GM12878 (cell line): ENCODE measurements around the gene EXD3. TPM values are rescaled to one million over a fixed set of nuclear protein-coding genes. Genes with fewer than 3 reads are reported as not detected.
A peak's percentile ranks its signal among the peaks of the same experiment; 100 is the strongest.

Experiments
- CBFB ChIP-seq: IDR thresholded peaks from 2 replicates; pipeline ENCODE4 v1.6.1; 2016; ENCODE audit warnings: antibody characterized with exemption, low read depth
- CREB1 ChIP-seq: IDR thresholded peaks from 2 replicates; pipeline ENCODE4 v1.6.1; 2012; ENCODE audit warnings: low read depth, mild to moderate bottlenecking, inconsistent platforms
- DPF2 ChIP-seq: fragments of 450-650 bp; IDR thresholded peaks from 2 replicates; pipeline ENCODE4 v1.6.1; 2017; ENCODE audit warnings: mild to moderate bottlenecking
- ESRRA ChIP-seq: IDR thresholded peaks from 2 replicates; pipeline ENCODE4 v1.6.1; 2012; ENCODE audit warnings: mild to moderate bottlenecking, low read length, improper control_type of control experiment
- GATAD2B ChIP-seq: fragments of 450-650 bp; conservative IDR thresholded peaks from 2 replicates; pipeline ENCODE4 v1.6.1; 2017; ENCODE audit warnings: low read depth, mild to moderate bottlenecking, moderate library complexity
- IRF4 ChIP-seq: IDR thresholded peaks from 2 replicates; pipeline ENCODE4 v1.6.1; 2011; ENCODE audit warnings: low read depth, low read length
- JUNB ChIP-seq: IDR thresholded peaks from 2 replicates; pipeline ENCODE4 v1.6.1; 2016; ENCODE audit warnings: antibody characterized with exemption, mild to moderate bottlenecking
- NBN ChIP-seq: fragments of 450-650 bp; IDR thresholded peaks from 2 replicates; pipeline ENCODE4 v1.6.1; 2016
- NR2F1 ChIP-seq: fragments of 450-650 bp; conservative IDR thresholded peaks from 2 replicates; pipeline ENCODE4 v1.6.1; 2017; ENCODE audit warnings: mild to moderate bottlenecking
- RELB ChIP-seq: fragments of 450-650 bp; IDR thresholded peaks from 2 replicates; pipeline ENCODE4 v1.6.1; 2017; ENCODE audit warnings: low read depth, mild to moderate bottlenecking, moderate library complexity
- RUNX3 ChIP-seq: IDR thresholded peaks from 2 replicates; pipeline ENCODE4 v1.6.1; 2012; ENCODE audit warnings: low read length, inconsistent platforms
- TBL1XR1 ChIP-seq: IDR thresholded peaks from 2 replicates; pipeline ENCODE4 v1.6.1; 2012; ENCODE audit warnings: low read depth, low read length, improper control_type of control experiment
- YBX1 ChIP-seq: fragments of 450-650 bp; IDR thresholded peaks from 2 replicates; pipeline ENCODE4 v1.6.1; 2016; ENCODE audit warnings: antibody characterized with exemption
- YY1 ChIP-seq: IDR thresholded peaks from 2 replicates; pipeline ENCODE4 v1.6.1; 2011; ENCODE audit warnings: low read depth, mild to moderate bottlenecking, low read length
- polyA plus RNA-seq, 11 experiments: library from polyadenylated mRNA; depleted of rRNA in 4 of 11; unstranded in 6 of 11; stranded (reverse) in 5 of 11; fragments of >200 nt; fragmentation: Nextera tagmentation in 4 of 11; fragmentation: Illumina TruSeq in 1 of 11; extraction: Ambion mirVana in 4 of 11; extraction: Trizol in 1 of 11; gene quantifications; 1 replicate in 1 of 11; 2 replicates in 10 of 11; pipeline versions ENCODE4 v1.2.1 to v1.2.3, GENCODE V29; 2011 to 2016; ENCODE audit warnings: inconsistent platforms in 2 of 11, missing spikeins in 2 of 11, low read depth in 1 of 11
- total RNA-seq, 4 experiments: library from RNA; depleted of rRNA in 3 of 4; stranded (reverse); fragments of >200 nt in 3 of 4; fragmentation: Illumina TruSeq in 1 of 4; extraction: Trizol in 1 of 4; gene quantifications; 2 replicates each; pipeline versions ENCODE4 v1.2.1 to v1.2.3, GENCODE V29; 2013 to 2021
- TF ChIP-seq, protein P1 (sequence below): fragments of 450-650 bp; formaldehyde crosslinking; IDR thresholded peaks from 2 replicates; pipeline ENCODE4 v1.4.0; 2022; ENCODE audit warnings: mild to moderate bottlenecking, moderate library complexity
- TF ChIP-seq, protein P2 (sequence below): fragments of 450-650 bp; IDR thresholded peaks from 2 replicates; pipeline ENCODE4 v1.6.1; 2017; ENCODE audit warnings: antibody characterized with exemption, mild to moderate bottlenecking, moderate library complexity
- TF ChIP-seq, protein P3 (sequence below): fragments of 450-650 bp; IDR thresholded peaks from 2 replicates; pipeline ENCODE4 v1.6.1; 2016; ENCODE audit warnings: mild to moderate bottlenecking
- TF ChIP-seq, protein P4 (sequence below): IDR thresholded peaks from 2 replicates; pipeline ENCODE4 v1.6.1; 2012; ENCODE audit warnings: low read depth, low read length, improper control_type of control experiment
- TF ChIP-seq, protein P5 (sequence below): fragments of 450-650 bp; IDR thresholded peaks from 2 replicates; pipeline ENCODE4 v1.6.1; 2016; ENCODE audit warnings: mild to moderate bottlenecking

The EXD3 gene
- total and polyA plus RNA-seq, 10 of the 15 experiments (the other 5 are each of a cell fraction or from before 2014, with no cell fraction given): 0.21 to 7.1 (median 3.6) TPM

- TF ChIP-seq IRF4 (0 out of 2 replicates have a peak, but pooled peaks have one; percentile 38), CREB1 (no peak), JUNB (0 out of 2 replicates have a peak, but pooled peaks have one; percentile 16), GATAD2B (peak; percentile 84), YY1 (0 out of 2 replicates have a peak, but pooled peaks have one; percentile 8), RUNX3 (peak; percentile 96), NR2F1 (peak; percentile 78), YBX1 (no peak), DPF2 (peak; percentile 89), ESRRA (no peak), TBL1XR1 (peak; percentile 39; the same call in 1 of the 2 replicates), NBN (0 out of 2 replicates have a peak, but pooled peaks have one; percentile 27), CBFB (peak; percentile 86), RELB (peak; percentile 48; the same call in 1 of the 2 replicates)
- TF ChIP-seq, protein P1, sequence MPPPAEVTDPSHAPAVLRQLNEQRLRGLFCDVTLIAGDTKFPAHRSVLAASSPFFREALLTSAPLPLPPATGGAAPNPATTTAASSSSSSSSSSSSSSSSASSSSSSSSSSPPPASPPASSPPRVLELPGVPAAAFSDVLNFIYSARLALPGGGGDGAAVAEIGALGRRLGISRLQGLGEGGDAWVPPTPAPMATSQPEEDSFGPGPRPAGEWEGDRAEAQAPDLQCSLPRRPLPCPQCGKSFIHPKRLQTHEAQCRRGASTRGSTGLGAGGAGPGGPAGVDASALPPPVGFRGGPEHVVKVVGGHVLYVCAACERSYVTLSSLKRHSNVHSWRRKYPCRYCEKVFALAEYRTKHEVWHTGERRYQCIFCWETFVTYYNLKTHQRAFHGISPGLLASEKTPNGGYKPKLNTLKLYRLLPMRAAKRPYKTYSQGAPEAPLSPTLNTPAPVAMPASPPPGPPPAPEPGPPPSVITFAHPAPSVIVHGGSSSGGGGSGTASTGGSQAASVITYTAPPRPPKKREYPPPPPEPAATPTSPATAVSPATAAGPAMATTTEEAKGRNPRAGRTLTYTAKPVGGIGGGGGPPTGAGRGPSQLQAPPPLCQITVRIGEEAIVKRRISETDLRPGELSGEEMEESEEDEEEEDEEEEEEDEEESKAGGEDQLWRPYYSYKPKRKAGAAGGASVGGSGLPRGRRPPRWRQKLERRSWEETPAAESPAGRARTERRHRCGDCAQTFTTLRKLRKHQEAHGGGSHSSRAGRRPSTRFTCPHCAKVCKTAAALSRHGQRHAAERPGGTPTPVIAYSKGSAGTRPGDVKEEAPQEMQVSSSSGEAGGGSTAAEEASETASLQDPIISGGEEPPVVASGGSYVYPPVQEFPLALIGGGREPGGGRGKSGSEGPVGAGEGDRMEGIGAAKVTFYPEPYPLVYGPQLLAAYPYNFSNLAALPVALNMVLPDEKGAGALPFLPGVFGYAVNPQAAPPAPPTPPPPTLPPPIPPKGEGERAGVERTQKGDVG (CRISPR knock-in tag): no peak
- TF ChIP-seq, protein P2, sequence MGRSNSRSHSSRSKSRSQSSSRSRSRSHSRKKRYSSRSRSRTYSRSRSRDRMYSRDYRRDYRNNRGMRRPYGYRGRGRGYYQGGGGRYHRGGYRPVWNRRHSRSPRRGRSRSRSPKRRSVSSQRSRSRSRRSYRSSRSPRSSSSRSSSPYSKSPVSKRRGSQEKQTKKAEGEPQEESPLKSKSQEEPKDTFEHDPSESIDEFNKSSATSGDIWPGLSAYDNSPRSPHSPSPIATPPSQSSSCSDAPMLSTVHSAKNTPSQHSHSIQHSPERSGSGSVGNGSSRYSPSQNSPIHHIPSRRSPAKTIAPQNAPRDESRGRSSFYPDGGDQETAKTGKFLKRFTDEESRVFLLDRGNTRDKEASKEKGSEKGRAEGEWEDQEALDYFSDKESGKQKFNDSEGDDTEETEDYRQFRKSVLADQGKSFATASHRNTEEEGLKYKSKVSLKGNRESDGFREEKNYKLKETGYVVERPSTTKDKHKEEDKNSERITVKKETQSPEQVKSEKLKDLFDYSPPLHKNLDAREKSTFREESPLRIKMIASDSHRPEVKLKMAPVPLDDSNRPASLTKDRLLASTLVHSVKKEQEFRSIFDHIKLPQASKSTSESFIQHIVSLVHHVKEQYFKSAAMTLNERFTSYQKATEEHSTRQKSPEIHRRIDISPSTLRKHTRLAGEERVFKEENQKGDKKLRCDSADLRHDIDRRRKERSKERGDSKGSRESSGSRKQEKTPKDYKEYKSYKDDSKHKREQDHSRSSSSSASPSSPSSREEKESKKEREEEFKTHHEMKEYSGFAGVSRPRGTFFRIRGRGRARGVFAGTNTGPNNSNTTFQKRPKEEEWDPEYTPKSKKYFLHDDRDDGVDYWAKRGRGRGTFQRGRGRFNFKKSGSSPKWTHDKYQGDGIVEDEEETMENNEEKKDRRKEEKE: no peak
- TF ChIP-seq, protein P3, sequence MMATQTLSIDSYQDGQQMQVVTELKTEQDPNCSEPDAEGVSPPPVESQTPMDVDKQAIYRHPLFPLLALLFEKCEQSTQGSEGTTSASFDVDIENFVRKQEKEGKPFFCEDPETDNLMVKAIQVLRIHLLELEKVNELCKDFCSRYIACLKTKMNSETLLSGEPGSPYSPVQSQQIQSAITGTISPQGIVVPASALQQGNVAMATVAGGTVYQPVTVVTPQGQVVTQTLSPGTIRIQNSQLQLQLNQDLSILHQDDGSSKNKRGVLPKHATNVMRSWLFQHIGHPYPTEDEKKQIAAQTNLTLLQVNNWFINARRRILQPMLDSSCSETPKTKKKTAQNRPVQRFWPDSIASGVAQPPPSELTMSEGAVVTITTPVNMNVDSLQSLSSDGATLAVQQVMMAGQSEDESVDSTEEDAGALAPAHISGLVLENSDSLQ: no peak
- TF ChIP-seq, protein P4, sequence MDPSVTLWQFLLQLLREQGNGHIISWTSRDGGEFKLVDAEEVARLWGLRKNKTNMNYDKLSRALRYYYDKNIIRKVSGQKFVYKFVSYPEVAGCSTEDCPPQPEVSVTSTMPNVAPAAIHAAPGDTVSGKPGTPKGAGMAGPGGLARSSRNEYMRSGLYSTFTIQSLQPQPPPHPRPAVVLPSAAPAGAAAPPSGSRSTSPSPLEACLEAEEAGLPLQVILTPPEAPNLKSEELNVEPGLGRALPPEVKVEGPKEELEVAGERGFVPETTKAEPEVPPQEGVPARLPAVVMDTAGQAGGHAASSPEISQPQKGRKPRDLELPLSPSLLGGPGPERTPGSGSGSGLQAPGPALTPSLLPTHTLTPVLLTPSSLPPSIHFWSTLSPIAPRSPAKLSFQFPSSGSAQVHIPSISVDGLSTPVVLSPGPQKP: 0 out of 2 replicates have a peak, but pooled peaks have one; percentile 11
- TF ChIP-seq, protein P5, sequence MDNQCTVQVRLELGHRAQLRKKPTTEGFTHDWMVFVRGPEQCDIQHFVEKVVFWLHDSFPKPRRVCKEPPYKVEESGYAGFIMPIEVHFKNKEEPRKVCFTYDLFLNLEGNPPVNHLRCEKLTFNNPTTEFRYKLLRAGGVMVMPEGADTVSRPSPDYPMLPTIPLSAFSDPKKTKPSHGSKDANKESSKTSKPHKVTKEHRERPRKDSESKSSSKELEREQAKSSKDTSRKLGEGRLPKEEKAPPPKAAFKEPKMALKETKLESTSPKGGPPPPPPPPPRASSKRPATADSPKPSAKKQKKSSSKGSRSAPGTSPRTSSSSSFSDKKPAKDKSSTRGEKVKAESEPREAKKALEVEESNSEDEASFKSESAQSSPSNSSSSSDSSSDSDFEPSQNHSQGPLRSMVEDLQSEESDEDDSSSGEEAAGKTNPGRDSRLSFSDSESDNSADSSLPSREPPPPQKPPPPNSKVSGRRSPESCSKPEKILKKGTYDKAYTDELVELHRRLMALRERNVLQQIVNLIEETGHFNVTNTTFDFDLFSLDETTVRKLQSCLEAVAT: 0 out of 2 replicates have a peak, but pooled peaks have one; percentile 42
These were observed 11.1 kb downstream of the EXD3 start (continued) for GRCh38 chr9:137411645-137412380.
